GM19043 (cell line): ENCODE measurements around the gene USP47.
"Not testable (repeated sequence)": the region's sequence is repeated elsewhere in the genome, so short reads cannot be mapped to it uniquely, and the experiment has no call there.

Experiments used
- ATAC-seq: cut with Tn5 transposase; IDR thresholded peaks from one replicate; pipeline ENCODE4 v1.9.1; 2021; ENCODE audit warnings: low read depth; ENCODE audit not compliant: unreplicated experiment

USP47 gene

GRCh38 chr11:11821899-11822298, 19.9 kb upstream of the USP47 start:
- ATAC-seq: no peak

- ATAC-seq: no peak
Measured at GRCh38 chr11:11822946-11823345, 18.8 kb upstream of the USP47 start.

- ATAC-seq: no peak
Measured at GRCh38 chr11:11826260-11826659, 15.5 kb upstream of the USP47 start.

DNA sequence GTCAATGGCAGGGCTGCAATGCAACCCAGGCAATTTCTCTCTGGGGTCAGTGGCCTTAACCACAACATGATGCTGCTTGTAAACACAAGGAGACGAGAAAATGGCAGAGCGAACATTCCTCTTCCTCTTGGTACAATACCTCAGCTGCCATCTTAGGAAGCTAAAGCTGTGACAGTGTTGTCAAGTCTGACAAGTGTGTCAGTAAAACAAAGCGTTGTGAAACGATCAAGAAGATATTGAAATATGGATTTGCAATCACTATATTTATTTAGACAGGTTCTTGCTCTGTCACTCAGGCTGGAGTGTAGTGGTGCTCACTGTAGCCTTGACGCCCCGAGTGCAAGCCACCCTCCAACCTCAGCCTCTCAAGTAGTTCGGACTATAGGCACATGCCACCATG, 14.5 kb upstream of the USP47 start:
- ATAC-seq: no peak

DNA sequence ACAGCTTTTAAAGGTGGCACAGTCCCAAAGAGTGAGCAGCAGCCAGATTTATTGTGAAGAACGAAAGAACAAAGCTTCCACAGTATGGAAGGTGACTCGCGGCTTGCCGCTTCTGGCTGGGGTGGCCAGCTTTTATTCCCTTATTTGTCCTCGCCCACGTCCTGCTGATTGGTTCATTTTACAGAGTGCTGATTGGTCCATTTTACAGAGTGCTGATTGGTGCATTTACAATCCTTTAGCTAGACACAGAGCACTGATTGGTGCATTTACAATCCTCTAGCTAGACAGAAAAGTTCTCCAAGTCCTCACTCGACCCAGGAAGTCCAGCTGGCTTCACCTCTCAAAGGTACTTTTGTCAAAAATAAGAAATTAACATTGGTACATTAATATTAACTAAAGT, 10.4 kb upstream of the USP47 start:
- ATAC-seq: not testable (repeated sequence)

DNA sequence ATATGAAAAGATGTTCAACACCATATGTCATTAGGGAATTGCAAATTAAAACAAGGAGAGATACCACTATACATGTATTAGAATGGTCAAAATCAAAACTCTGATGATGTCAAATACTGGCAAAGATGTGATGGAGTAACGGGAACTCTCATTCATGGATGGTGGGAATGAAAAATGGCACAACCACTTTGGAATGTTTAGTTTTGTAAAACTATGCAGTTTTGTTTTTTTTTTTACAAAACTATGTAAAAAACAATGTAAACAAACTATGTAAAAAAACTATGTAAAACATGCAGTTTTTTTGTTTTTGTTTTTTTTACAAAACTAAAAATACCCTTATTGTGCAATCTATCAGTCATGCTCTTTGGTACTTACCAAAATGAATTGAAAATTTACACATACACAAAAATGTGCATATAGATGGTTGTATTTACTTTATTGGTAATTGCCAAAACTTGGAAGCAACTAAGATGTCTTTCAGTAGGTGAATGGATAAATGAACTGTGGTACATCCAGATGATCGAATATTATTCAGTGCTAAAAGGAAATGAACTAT, 5.0 kb upstream of the USP47 start:
- ATAC-seq: no peak

- no peak for ATAC-seq
Measured at GRCh38 chr11:11839718-11840117, 2.1 kb upstream of the USP47 start.

DNA sequence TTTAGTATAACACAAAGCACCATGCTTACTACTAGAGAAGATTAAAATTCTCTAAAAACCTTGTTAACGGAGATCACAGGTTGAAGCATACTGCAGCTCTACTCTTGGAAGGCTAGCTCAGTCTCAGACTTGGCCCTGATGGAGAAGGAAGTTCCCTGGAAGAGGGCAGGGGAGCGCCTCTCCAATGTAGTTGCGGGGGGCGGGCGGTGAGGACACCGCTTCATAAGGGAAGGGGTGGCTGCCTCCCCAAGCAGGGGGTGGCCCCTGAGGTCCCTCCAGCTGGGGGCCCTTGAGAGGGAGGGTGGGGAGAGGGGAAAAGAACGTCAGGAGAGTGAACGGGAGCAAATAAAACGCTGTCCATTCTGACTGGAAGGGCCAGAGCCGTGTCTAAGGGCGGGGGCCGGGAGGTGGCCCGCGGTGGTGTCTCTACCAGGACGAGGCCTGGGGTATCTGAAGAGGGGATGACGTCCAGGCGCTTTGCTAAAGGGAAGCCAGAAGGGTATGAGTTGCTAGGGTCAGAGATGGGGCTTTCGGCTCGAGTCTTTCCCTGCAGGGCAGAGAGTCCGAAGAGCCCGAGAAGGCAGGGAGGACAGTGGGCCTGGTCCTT, 553 bp upstream of the USP47 start:
- ATAC-seq: peak; percentile 27

- ATAC-seq: peak; percentile 38
Measured at GRCh38 chr11:11842421-11843008, 743 bp downstream of the USP47 start.

- no peak for ATAC-seq
Measured at GRCh38 chr11:11843211-11843621, 1.4 kb downstream of the USP47 start.

DNA sequence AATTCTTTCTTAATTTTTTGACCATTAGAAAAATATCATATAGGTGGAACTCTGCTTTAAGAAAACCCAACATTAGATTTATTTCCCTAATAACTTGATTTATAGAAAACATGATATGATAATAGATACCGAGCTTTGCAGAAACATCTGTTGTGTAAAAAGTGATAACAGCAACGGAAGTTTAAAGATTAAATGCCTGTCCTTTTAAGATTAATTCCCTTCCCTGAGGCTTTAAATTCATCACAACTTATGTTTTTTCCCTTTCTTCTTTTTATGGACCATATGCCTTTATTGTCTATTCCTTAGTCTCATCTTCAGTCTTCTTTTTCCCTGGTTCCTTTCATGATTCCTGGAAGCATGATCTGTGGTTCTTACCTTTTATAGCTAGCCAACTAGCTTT, 1.9 kb downstream of the USP47 start:
- no peak for ATAC-seq

DNA sequence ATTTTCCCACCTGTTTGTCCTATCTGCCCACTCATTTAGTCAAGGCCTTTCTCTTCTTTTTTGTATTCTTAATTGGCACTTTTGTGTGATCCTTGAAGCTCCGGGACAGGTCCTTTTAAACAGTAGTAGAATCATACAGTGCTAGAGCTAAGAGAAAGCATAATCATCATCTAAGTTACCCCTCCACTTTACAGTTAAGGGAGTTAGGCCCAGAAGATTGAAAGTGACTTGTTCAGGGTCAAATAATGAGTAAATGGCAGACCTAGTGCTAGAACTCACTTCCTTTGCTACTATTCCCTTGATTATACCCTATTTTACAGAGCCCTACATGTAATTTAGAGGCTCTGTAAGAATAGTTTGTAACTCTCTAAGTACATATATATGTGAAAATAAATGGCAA, 2.5 kb downstream of the USP47 start:
- ATAC-seq: no peak

DNA sequence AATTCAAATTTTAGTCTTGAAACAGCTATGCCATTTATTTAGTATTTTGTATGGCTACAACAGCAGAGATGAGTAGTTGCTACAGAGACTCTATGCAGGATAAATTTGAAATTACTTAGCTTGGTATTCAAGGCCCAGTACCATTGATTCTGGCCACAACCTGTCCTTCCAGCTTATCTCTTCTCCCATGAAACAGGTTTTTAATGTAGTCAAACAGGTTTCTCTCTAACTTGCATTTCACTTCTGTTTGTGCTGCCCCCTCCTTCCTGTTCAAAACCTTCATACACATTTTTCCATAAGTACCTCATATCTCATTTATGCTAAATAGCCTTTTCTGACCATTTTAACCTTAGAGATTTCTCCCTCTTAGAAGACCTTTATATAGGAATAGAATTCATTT, 3.3 kb downstream of the USP47 start:
- no peak for ATAC-seq

DNA sequence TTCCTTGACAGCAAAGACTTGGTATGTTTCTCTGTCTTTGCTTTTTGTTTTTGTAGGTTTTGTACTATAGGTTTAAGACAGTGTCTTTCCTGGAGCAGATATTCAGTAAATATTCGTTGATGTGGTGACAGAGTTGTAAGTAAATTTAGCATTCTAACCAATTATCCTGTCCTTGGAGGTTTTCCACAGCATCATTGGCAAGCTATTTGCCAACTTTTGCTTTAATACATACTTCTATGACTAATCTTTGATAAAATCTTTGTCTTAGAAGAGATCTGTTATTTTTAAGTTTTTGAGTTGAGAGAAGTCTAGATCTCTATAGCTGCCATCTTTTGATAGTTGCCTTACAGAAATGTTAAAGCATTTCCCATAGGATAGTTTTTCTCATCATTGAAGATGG, 3.8 kb downstream of the USP47 start:
- ATAC-seq: no peak

GRCh38 chr11:11847082-11847481, 5.3 kb downstream of the USP47 start:
- no peak for ATAC-seq

DNA sequence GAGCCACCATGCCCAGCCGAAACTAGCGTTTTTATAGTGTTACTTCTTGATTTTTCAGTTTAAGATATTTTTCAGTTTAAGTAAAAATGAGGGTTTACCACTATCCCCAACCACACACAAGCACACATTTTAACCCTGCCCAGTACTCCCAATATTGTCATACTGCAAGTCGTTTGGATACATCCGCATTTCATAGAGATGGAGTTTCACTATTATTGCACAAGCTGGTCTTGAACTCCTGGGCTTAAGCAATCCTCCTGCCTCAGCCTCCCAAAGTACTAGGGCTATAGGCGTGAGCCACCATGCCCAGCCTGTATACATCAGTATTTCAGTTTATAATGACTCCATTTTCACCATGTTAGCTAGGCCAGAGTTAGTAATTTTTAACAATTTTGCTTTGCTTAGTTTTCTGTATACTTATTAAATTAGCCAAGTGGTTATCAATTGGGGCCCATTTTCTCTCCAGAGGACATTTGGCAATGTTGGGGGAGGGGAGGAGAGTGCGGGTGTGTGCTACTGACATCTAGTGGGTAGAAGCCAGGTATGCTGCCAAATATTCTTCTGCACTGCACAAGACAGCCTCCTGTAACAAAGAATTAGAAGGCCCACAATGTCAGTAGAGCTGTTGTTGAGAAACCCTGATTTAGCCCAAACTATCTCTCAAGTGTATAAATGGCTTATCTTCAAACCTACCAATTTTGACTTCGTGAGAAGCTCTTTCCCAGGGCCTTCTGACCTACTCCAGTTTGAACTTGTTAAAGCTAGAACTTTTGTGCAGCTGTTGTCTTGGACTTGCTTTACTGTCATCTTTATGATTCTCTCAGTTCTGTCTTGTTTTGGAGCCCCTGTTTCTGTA, 7.3 kb downstream of the USP47 start:
- peak; percentile 71 for ATAC-seq

DNA sequence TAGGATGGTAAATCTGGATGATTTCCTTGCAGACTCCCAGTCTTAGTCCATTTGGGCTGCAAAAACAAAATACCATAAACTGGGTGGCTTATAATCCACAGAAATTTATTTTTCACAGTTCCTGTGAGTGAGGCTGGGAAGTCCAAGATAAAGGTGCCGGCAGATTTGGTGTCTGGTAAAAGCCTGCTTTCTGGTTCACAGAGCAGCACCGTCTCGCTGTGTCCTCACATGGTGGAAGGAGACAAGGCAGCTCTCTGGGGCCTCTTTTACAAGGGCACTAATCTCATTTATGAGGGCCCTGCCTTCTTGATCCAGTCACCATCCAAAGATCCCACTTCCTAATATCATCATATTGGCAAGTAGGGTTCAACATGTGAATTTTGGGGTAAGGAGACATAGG, 8.9 kb downstream of the USP47 start:
- ATAC-seq: no peak

- no peak for ATAC-seq
Measured at GRCh38 chr11:11856638-11857037, 14.9 kb downstream of the USP47 start.

DNA sequence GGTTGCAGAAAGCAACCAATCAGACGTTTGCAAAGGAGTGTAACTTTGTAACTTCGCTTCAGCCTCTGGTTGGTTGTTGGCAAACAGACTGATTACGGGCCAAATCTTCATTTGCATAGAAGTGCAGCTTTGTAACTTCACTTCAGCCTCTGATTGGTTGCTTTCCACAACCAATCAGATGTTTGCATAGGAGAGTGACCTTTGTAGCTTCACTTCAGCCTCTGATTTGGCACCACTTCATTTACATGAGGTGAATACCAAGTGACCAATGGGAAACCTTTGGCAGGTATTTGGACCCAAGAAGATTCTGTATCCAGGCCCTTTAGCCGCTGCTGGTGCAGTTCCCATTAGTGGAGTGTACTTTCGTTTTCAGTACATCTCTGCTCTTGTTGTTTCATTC, 16.0 kb downstream of the USP47 start:
- no peak for ATAC-seq

DNA sequence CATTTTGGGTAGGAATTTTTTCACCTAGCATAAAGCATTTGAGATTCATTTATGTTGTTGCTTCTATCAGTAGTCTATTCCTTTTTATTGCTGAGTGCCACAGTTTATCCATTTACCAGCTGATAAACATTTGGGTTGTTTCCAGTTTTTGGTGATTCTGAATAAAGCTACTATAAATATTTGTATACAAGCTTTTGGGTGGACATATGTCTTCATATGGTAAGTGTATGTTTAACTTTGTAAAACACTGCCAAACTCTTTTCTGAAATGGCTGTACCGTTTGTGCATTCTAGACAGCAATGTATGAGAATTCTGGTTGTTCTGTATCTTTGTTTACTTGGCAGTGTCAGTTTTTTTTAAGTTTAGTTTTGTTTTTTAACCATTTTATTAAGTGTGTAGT, 16.9 kb downstream of the USP47 start:
- ATAC-seq: no peak

- no peak for ATAC-seq
Measured at GRCh38 chr11:11860103-11860979, 18.6 kb downstream of the USP47 start.
